Measurements from ENCODE around the gene GAN.

GAN gene

GRCh38 chr16:81314603-81315270 lies at the start of gene GAN:
Gene GAN, plus strand, starts transcription at chr16:81314962. Its CDS starts 152 bp downstream, at chr16:81315114.
- DNase-seq, result peak; percentile 66

GRCh38 chr16:81265052-81265451 lies 49.7 kb upstream of the GAN start:
- DNase-seq, result no peak

GRCh38 chr16:81265658-81266451 lies 48.9 kb upstream of the GAN start:
- DNase-seq, result no peak

GRCh38 chr16:81266680-81267095 lies 48.1 kb upstream of the GAN start:
- DNase-seq, result no peak

- DNase-seq, result no peak
Observed at GRCh38 chr16:81268509-81268908, 46.3 kb upstream of the GAN start.

GRCh38 chr16:81273223-81273950 lies 41.4 kb upstream of the GAN start:
- DNase-seq, result no peak

GRCh38 chr16:81275064-81275532 lies 39.7 kb upstream of the GAN start:
- DNase-seq, result no peak

- DNase-seq, result no peak
Observed at GRCh38 chr16:81275795-81276194, 39.0 kb upstream of the GAN start.

- no peak for DNase-seq
Observed at GRCh38 chr16:81276323-81276722, 38.4 kb upstream of the GAN start.

- DNase-seq, result no peak
Observed at GRCh38 chr16:81277541-81278080, 37.2 kb upstream of the GAN start.

GRCh38 chr16:81278526-81278925 lies 36.2 kb upstream of the GAN start:
- no peak for DNase-seq

GRCh38 chr16:81279392-81279791 lies 35.4 kb upstream of the GAN start:
- no peak for DNase-seq

- DNase-seq, result no peak
Observed at GRCh38 chr16:81280393-81280792, 34.4 kb upstream of the GAN start.

GRCh38 chr16:81283044-81283443 lies 31.7 kb upstream of the GAN start:
- DNase-seq, result no peak

GRCh38 chr16:81284995-81285600 lies 29.7 kb upstream of the GAN start:
- DNase-seq, result no peak

GRCh38 chr16:81286190-81286589 lies 28.6 kb upstream of the GAN start:
- no peak for DNase-seq

- DNase-seq, result no peak
Observed at GRCh38 chr16:81291117-81291516, 23.6 kb upstream of the GAN start.

- DNase-seq, result no peak
Observed at GRCh38 chr16:81292936-81293335, 21.8 kb upstream of the GAN start.

- no peak for DNase-seq
Observed at GRCh38 chr16:81293909-81294802, 20.6 kb upstream of the GAN start.

GRCh38 chr16:81296631-81297030 lies 18.1 kb upstream of the GAN start:
- no peak for DNase-seq

GRCh38 chr16:81307770-81308169 lies 7.0 kb upstream of the GAN start:
- DNase-seq, result no peak

All from DMS79 treated with DMSO at 0.1 percent for 48 hours (cell line).